GM23338 (cell line): ENCODE measurements around the gene NPTXR. TPM values are rescaled to one million over a fixed set of nuclear protein-coding genes. Genes with fewer than 3 reads are reported as not detected.

ENCODE experiments used
- ATAC-seq: fragments of 200-7000 bp; cut with Tn5 transposase; 3 replicates; pipeline ENCODE4 v1.9.1; 2020
- DNase-seq: peaks from one replicate; pipeline ENCODE4 v3.0.0-alpha.2; 2015; ENCODE audit warnings: low spot score
- H2AFZ ChIP-seq: fragments of 200-600 bp; sonication (generic); 2 replicates; pipeline ENCODE4 v1.8.0; 2016; ENCODE audit warnings: antibody characterized with exemption, mild to moderate bottlenecking, moderate library complexity
- H3F3A ChIP-seq: fragments of 200-600 bp; sonication (generic); replicated peaks from 2 replicates; pipeline ENCODE4 v1.8.0; 2017; ENCODE audit warnings: antibody characterized with exemption, mixed run types, low read depth
- H3K27ac ChIP-seq: fragments of 200-600 bp; sonication (generic); 2 replicates; pipeline ENCODE4 v1.6.1; 2016; ENCODE audit warnings: low read depth
- H3K27me3 ChIP-seq: fragments of 200-600 bp; sonication (generic); 2 replicates; pipeline ENCODE4 v1.8.0; 2016; ENCODE audit warnings: mild to moderate bottlenecking, mixed run types, moderate library complexity; ENCODE audit not compliant: insufficient read depth
- H3K36me3 ChIP-seq: fragments of 200-600 bp; sonication (generic); 2 replicates; pipeline ENCODE4 v1.8.0; 2016; ENCODE audit warnings: mild to moderate bottlenecking; ENCODE audit not compliant: insufficient read depth
- H3K4me1 ChIP-seq: fragments of 200-600 bp; sonication (generic); 2 replicates; pipeline ENCODE4 v1.8.0; 2016; ENCODE audit warnings: mild to moderate bottlenecking, moderate library complexity; ENCODE audit not compliant: insufficient read depth
- H3K4me2 ChIP-seq: fragments of 200-600 bp; sonication (generic); 2 replicates; pipeline ENCODE4 v1.7.1; 2017; ENCODE audit warnings: mixed run types
- H3K4me3 ChIP-seq: fragments of 200-600 bp; sonication (generic); 2 replicates; pipeline ENCODE4 v1.6.1; 2016; ENCODE audit warnings: mixed run types
- H3K79me2 ChIP-seq: fragments of 200-600 bp; sonication (generic); replicated peaks from 2 replicates; pipeline ENCODE4 v1.8.0; 2017; ENCODE audit warnings: mild to moderate bottlenecking; ENCODE audit not compliant: insufficient read depth
- H3K9me2 ChIP-seq: fragments of 200-600 bp; sonication (generic); 2 replicates; pipeline ENCODE4 v1.8.0; 2017; ENCODE audit not compliant: insufficient read depth
- H4K20me1 ChIP-seq: fragments of 200-600 bp; sonication (generic); replicated peaks from 2 replicates; pipeline ENCODE4 v1.8.0; 2017; ENCODE audit warnings: mild to moderate bottlenecking; ENCODE audit not compliant: insufficient read depth
- H3K27ac Mint-ChIP-seq: 2 replicates; pipeline ENCODE4 v1.8.0; 2020; ENCODE audit warnings: inconsistent platforms, mild to moderate bottlenecking, moderate library complexity, mixed read lengths
- H3K27me3 Mint-ChIP-seq: 3 replicates; pipeline ENCODE4 v1.8.0; 2022; ENCODE audit warnings: low read depth, mild to moderate bottlenecking, moderate library complexity, mixed read lengths, inconsistent platforms; ENCODE audit not compliant: insufficient read depth, poor library complexity
- H3K36me3 Mint-ChIP-seq: 3 replicates; pipeline ENCODE4 v1.8.0; 2021; ENCODE audit warnings: low read depth, mild to moderate bottlenecking, inconsistent platforms, moderate library complexity, mixed read lengths
- H3K4me1 Mint-ChIP-seq: 3 replicates; pipeline ENCODE4 v1.8.0; 2020; ENCODE audit warnings: mild to moderate bottlenecking, inconsistent platforms, mixed read lengths
- H3K4me3 Mint-ChIP-seq: 3 replicates; pipeline ENCODE4 v1.8.0; 2021; ENCODE audit warnings: moderate library complexity, mild to moderate bottlenecking, inconsistent platforms, mixed read lengths
- H3K9me3 Mint-ChIP-seq: 3 replicates; pipeline ENCODE4 v1.8.0; 2020; ENCODE audit warnings: moderate library complexity, mild to moderate bottlenecking, inconsistent platforms, mixed read lengths
- CTCF ChIP-seq, 2 experiments: fragments of 200-600 bp in 1 of 2; sonication (generic) in 1 of 2; conservative IDR thresholded peaks; 2 replicates each; pipeline versions ENCODE4 v1.5.1 to v1.6.1; 2016 to 2017; ENCODE audit warnings: antibody characterized with exemption in 2 of 2, low read depth in 2 of 2, mild to moderate bottlenecking in 2 of 2, moderate library complexity in 1 of 2
- EZH2 ChIP-seq: fragments of 200-600 bp; sonication (generic); IDR thresholded peaks from one replicate; pipeline ENCODE4 v1.8.0; 2017; ENCODE audit warnings: antibody characterized with exemption, mild to moderate bottlenecking, low read depth; ENCODE audit not compliant: unreplicated experiment
- EZH2phosphoT487 ChIP-seq: fragments of 200-600 bp; sonication (generic); IDR thresholded peaks from one replicate; pipeline ENCODE4 v1.8.1; 2018; ENCODE audit warnings: antibody characterized with exemption; ENCODE audit not compliant: unreplicated experiment
- NANOG ChIP-seq: IDR thresholded peaks from 2 replicates; pipeline ENCODE4 v1.6.1; 2016; ENCODE audit warnings: antibody characterized with exemption, borderline replicate concordance
- REST ChIP-seq: IDR thresholded peaks from one replicate; pipeline ENCODE4 v1.6.1; 2018; ENCODE audit warnings: antibody characterized with exemption; ENCODE audit not compliant: unreplicated experiment
- STAT1 ChIP-seq: IDR thresholded peaks from one replicate; pipeline ENCODE4 v1.6.1; 2016; ENCODE audit warnings: antibody characterized with exemption; ENCODE audit not compliant: unreplicated experiment
- ZNF114 ChIP-seq: fragments of 250-450 bp; sonication (Bioruptor Pico); IDR thresholded peaks from 2 replicates; pipeline ENCODE4 v1.5.0; 2020; ENCODE audit warnings: mild to moderate bottlenecking, moderate library complexity
- polyA plus RNA-seq: library from polyadenylated mRNA; unstranded; fragments of >200 nt; fragmentation: Nextera tagmentation; extraction: Ambion mirVana; gene quantifications from 2 replicates; pipeline ENCODE4 v1.2.1, GENCODE V29; 2016
- total RNA-seq: library from RNA; depleted of rRNA; stranded (reverse); fragments of >200 nt; shearing (Covaris generic); gene quantifications from 2 replicates; pipeline ENCODE4 v1.2.3, GENCODE V29; 2014
- TF ChIP-seq, protein P1 (sequence below): fragments of 250-450 bp; sonication (Bioruptor Pico); IDR thresholded peaks from 2 replicates; pipeline ENCODE4 v1.5.0; 2020; ENCODE audit warnings: mild to moderate bottlenecking, moderate library complexity

NPTXR gene
- total and polyA plus RNA-seq, 2 experiments from 2014 or later, result 0.89 to 13.4 TPM

GRCh38 chr22:38828191-38828590, 15.6 kb downstream of the NPTXR start (continued):
- TF ChIP-seq REST (no peak), ZNF114 (CRISPR knock-in tag) (no peak)

DNA sequence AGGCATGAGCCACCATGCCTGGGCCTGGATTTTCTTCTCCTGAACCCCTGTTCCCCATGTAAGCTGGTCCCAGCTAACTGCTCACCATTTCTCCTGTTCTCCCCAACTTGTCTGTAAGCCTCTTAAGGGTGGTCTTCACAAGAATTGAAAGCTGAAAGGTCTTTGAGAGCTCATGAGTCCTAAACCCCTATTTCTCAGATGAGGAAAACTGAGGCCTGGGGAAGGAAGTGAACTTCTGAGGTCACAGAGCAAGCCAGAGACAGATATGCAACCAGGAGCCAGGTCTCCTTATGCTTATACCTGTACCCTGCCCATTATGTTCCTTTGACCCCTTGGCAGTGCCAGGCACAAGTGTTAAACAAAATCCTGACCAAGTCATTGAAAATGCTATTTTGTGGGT, 16.3 kb downstream of the NPTXR start:
- Mint-ChIP-seq H3K36me3 (no peaks in the 10 kb centered on the region; the same call in 2 of the 3 replicates), H3K4me1 (peaks cover 4% of the 10 kb centered on the region), H3K4me3 (no peak overlapping the region), H3K27me3 (peaks cover 15% of the 10 kb centered on the region), H3K9me3 (no peaks in the 10 kb centered on the region), H3K27ac (no peak overlapping the region)
- no peaks in the 10 kb centered on the region for H3K79me2 ChIP-seq
- H3K9me2 ChIP-seq, result no peaks in the 10 kb centered on the region
- no peaks in the 10 kb centered on the region for H3K27me3 ChIP-seq
- DNase-seq (no peak), ATAC-seq (no peak)
- no peaks in the 10 kb centered on the region for H3F3A ChIP-seq
- H3K4me2 ChIP-seq, result no peak overlapping the region
- H4K20me1 ChIP-seq, result no peaks in the 10 kb centered on the region; the same call in 1 of the 2 replicates
- H3K4me3 ChIP-seq, result no peak overlapping the region
- no peaks in the 10 kb centered on the region for H3K4me1 ChIP-seq
- H2AFZ ChIP-seq, result no peak overlapping the region
- no peaks in the 10 kb centered on the region for H3K36me3 ChIP-seq
- no peak overlapping the region for H3K27ac ChIP-seq
- TF ChIP-seq REST (no peak), STAT1 (no peak), EZH2 (no peak), EZH2phosphoT487 (no peak), CTCF (conservative IDR thresholded peaks at IDR 0.05; ENCODE audit: low read depth in 2 of 2) (no peak), ZNF114 (CRISPR knock-in tag) (no peak), NANOG (no peak)
- TF ChIP-seq, protein P1, sequence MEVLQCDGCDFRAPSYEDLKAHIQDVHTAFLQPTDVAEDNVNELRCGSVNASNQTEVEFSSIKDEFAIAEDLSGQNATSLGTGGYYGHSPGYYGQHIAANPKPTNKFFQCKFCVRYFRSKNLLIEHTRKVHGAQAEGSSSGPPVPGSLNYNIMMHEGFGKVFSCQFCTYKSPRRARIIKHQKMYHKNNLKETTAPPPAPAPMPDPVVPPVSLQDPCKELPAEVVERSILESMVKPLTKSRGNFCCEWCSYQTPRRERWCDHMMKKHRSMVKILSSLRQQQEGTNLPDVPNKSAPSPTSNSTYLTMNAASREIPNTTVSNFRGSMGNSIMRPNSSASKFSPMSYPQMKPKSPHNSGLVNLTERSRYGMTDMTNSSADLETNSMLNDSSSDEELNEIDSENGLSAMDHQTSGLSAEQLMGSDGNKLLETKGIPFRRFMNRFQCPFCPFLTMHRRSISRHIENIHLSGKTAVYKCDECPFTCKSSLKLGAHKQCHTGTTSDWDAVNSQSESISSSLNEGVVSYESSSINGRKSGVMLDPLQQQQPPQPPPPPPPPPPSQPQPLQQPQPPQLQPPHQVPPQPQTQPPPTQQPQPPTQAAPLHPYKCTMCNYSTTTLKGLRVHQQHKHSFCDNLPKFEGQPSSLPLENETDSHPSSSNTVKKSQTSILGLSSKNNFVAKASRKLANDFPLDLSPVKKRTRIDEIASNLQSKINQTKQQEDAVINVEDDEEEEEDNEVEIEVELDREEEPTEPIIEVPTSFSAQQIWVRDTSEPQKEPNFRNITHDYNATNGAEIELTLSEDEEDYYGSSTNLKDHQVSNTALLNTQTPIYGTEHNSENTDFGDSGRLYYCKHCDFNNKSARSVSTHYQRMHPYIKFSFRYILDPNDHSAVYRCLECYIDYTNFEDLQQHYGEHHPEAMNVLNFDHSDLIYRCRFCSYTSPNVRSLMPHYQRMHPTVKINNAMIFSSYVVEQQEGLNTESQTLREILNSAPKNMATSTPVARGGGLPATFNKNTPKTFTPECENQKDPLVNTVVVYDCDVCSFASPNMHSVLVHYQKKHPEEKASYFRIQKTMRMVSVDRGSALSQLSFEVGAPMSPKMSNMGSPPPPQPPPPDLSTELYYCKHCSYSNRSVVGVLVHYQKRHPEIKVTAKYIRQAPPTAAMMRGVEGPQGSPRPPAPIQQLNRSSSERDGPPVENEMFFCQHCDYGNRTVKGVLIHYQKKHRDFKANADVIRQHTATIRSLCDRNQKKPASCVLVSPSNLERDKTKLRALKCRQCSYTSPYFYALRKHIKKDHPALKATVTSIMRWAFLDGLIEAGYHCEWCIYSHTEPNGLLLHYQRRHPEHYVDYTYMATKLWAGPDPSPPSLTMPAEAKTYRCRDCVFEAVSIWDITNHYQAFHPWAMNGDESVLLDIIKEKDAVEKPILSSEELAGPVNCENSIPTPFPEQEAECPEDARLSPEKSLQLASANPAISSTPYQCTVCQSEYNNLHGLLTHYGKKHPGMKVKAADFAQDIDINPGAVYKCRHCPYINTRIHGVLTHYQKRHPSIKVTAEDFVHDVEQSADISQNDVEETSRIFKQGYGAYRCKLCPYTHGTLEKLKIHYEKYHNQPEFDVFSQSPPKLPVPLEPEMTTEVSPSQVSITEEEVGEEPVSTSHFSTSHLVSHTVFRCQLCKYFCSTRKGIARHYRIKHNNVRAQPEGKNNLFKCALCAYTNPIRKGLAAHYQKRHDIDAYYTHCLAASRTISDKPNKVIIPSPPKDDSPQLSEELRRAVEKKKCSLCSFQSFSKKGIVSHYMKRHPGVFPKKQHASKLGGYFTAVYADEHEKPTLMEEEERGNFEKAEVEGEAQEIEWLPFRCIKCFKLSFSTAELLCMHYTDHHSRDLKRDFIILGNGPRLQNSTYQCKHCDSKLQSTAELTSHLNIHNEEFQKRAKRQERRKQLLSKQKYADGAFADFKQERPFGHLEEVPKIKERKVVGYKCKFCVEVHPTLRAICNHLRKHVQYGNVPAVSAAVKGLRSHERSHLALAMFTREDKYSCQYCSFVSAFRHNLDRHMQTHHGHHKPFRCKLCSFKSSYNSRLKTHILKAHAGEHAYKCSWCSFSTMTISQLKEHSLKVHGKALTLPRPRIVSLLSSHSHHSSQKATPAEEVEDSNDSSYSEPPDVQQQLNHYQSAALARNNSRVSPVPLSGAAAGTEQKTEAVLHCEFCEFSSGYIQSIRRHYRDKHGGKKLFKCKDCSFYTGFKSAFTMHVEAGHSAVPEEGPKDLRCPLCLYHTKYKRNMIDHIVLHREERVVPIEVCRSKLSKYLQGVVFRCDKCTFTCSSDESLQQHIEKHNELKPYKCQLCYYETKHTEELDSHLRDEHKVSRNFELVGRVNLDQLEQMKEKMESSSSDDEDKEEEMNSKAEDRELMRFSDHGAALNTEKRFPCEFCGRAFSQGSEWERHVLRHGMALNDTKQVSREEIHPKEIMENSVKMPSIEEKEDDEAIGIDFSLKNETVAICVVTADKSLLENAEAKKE (CRISPR knock-in tag), result no peak
